ENCODE results near the gene PCLO. TPM values are rescaled to one million over a fixed set of nuclear protein-coding genes. Genes with fewer than 3 reads are reported as not detected.
"Not testable (repeated sequence)": the region's sequence is repeated elsewhere in the genome, so short reads cannot be mapped to it uniquely, and the experiment has no call there.

Gene PCLO
- total and polyA plus RNA-seq, 5 donors from 2014 or later = not detected

DNA sequence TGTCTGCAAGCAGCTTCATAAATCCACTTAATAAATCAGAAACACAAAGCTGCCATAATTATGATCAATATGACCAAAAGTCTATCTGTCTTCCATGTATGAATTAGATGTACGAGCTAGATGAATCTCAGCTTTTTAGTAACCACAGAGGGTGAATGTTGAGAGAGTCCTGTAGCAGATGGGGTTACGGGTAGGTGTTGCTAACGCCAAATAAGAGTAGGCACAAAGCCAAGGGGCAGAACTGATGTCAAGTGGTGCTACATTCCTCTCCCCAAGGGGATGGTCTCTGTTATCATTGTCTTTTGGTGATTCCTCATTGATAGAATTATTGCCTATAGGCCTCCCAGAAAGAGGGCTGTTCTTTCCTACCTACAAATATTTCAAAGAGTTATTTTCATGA is 257.8 kb downstream of the PCLO start:
- no peaks in the 10 kb centered on the region for H3K4me1 Mint-ChIP-seq
- Histone ChIP-seq H3K27ac (ENCODE audit: insufficient read depth, low read length, poor library complexity, severe bottlenecking) (no peak overlapping the region), H3K4me1 (ENCODE audit: control insufficient read depth, insufficient read depth, low read length, poor library complexity, severe bottlenecking) (no peaks in the 10 kb centered on the region), H3K36me3 (ENCODE audit: control insufficient read depth, insufficient read depth, low read length) (no peaks in the 10 kb centered on the region), H3K4me3 (ENCODE audit: low read depth, low read length) (no peak overlapping the region), H3K27me3 (ENCODE audit: control insufficient read depth, insufficient read depth, low read length) (no peaks in the 10 kb centered on the region), H3K9me3 (ENCODE audit: control insufficient read depth in 2 of 2, low read length in 2 of 2) (no peaks in the 10 kb centered on the region)
- ATAC-seq (ENCODE audit: low read depth in 2 of 2) (no peak), DNase-seq (no peak)
- H3K27me3 Mint-ChIP-seq = no peaks in the 10 kb centered on the region
- H3K36me3 Mint-ChIP-seq = no peaks in the 10 kb centered on the region
- no peak overlapping the region for H3K4me3 Mint-ChIP-seq
- no peak overlapping the region for H3K27ac Mint-ChIP-seq
- peaks cover 0 to 18% (median 4%) of the 10 kb centered on the region in 7 donors for H3K9me3 Mint-ChIP-seq

GRCh38 chr7:82901098-82901497 is 261.6 kb downstream of the PCLO start:
- H3K36me3 ChIP-seq (ENCODE audit: control insufficient read depth, insufficient read depth, low read length); H3K27me3 ChIP-seq (ENCODE audit: control insufficient read depth, insufficient read depth, low read length); H3K27ac ChIP-seq (ENCODE audit: insufficient read depth, low read length, poor library complexity, severe bottlenecking); H3K4me1 ChIP-seq (ENCODE audit: control insufficient read depth, insufficient read depth, low read length, poor library complexity, severe bottlenecking); H3K36me3 Mint-ChIP-seq; H3K9me3 Mint-ChIP-seq; ATAC-seq (ENCODE audit: low read depth in 2 of 2); H3K4me3 Mint-ChIP-seq; H3K4me3 ChIP-seq (ENCODE audit: low read depth, low read length); DNase-seq; H3K27ac Mint-ChIP-seq; H3K27me3 Mint-ChIP-seq; H3K4me1 Mint-ChIP-seq; H3K9me3 ChIP-seq (ENCODE audit: control insufficient read depth in 2 of 2, low read length in 2 of 2): not testable (repeated sequence)

DNA sequence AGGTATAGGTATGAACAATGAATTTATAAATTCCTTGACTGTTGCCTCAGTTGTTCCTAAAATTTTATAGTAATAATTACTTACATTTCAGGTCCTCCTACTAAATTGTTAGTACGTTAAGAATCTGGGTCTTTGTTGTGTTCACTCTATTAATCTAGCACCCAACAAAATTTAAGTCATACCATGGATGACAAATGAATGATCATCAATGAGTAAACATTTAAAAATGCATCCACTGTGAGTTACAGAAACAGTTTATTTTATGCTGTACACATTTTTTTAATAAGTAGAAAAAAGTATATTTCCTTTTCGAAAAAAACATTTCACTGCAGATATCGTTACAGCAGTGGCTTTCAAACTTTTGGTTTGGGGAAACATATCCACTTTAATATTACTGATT is 265.2 kb downstream of the PCLO start:
- ATAC-seq (ENCODE audit: low read depth in 2 of 2) (no peak), DNase-seq (no peak)
- Histone ChIP-seq H3K27ac (ENCODE audit: insufficient read depth, low read length, poor library complexity, severe bottlenecking) (no peak overlapping the region), H3K4me3 (ENCODE audit: low read depth, low read length) (no peak overlapping the region), H3K36me3 (ENCODE audit: control insufficient read depth, insufficient read depth, low read length) (no peaks in the 10 kb centered on the region), H3K27me3 (ENCODE audit: control insufficient read depth, insufficient read depth, low read length) (no peaks in the 10 kb centered on the region), H3K9me3 (ENCODE audit: control insufficient read depth in 2 of 2, low read length in 2 of 2) (no peaks in the 10 kb centered on the region), H3K4me1 (ENCODE audit: control insufficient read depth, insufficient read depth, low read length, poor library complexity, severe bottlenecking) (no peaks in the 10 kb centered on the region)
- no peaks in the 10 kb centered on the region for H3K27me3 Mint-ChIP-seq
- H3K4me1 Mint-ChIP-seq = no peaks in the 10 kb centered on the region
- no peaks in the 10 kb centered on the region for H3K36me3 Mint-ChIP-seq
- H3K9me3 Mint-ChIP-seq = peaks cover 0 to 6% (median 3%) of the 10 kb centered on the region in 7 donors
- H3K27ac Mint-ChIP-seq = no peak overlapping the region
- H3K4me3 Mint-ChIP-seq = no peak overlapping the region

DNA sequence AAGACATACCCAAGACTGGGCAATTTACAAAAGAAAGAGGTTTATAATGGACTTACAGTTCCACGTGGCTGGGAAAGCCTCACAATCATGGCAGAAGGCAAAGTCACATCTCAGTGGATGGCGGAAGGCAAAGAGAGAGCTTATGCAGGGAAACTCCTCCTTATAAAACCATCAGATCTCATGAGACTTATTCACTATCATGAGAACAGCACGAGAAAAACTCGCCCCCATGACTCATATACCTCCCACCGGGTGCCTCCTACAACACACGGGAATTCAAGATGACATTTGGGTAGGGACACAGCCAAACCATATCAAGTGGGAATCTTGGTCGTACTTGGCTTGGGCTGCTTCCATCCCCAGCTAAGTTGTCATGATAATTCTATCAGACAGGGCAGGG is 268.3 kb downstream of the PCLO start:
- not testable (repeated sequence) for H3K9me3 Mint-ChIP-seq; H3K4me1 ChIP-seq (ENCODE audit: control insufficient read depth, insufficient read depth, low read length, poor library complexity, severe bottlenecking); H3K4me3 ChIP-seq (ENCODE audit: low read depth, low read length); DNase-seq; H3K27ac ChIP-seq (ENCODE audit: insufficient read depth, low read length, poor library complexity, severe bottlenecking); H3K27me3 Mint-ChIP-seq; ATAC-seq (ENCODE audit: low read depth in 2 of 2); H3K4me1 Mint-ChIP-seq; H3K36me3 Mint-ChIP-seq; H3K27me3 ChIP-seq (ENCODE audit: control insufficient read depth, insufficient read depth, low read length); H3K9me3 ChIP-seq (ENCODE audit: control insufficient read depth in 2 of 2, low read length in 2 of 2); H3K4me3 Mint-ChIP-seq; H3K36me3 ChIP-seq (ENCODE audit: control insufficient read depth, insufficient read depth, low read length); H3K27ac Mint-ChIP-seq

DNA sequence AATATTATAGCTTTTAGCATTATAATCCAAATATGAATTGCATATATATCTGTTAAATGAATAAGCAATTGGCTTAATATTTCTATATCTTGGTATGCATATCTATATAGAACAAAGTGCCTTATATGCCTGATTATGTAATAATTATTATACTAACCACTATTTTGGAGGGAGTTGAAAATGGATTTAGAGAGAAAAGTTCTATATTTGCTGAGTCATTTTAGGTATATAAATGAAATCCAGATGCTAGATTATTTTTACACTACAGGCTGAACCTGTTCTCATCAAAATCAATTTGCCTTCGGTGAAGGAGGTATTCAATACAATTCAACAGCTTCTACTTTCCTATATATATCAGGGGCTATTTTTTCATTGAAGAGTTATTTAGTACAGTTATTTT is 276.4 kb downstream of the PCLO start:
- peaks cover 0 to 2% of the 10 kb centered on the region in 2 experiments for H3K9me3 ChIP-seq (ENCODE audit: control insufficient read depth in 2 of 2, low read length in 2 of 2)
- Mint-ChIP-seq H3K9me3 (peaks cover 0 to 17% (median 1%) of the 10 kb centered on the region in 7 donors), H3K4me1 (no peaks in the 10 kb centered on the region), H3K4me3 (no peak overlapping the region), H3K27me3 (no peaks in the 10 kb centered on the region), H3K27ac (no peak overlapping the region), H3K36me3 (no peaks in the 10 kb centered on the region)
- DNase-seq (no peak), ATAC-seq (ENCODE audit: low read depth in 2 of 2) (no peak)
- H3K4me1 ChIP-seq (ENCODE audit: control insufficient read depth, insufficient read depth, low read length, poor library complexity, severe bottlenecking) = no peaks in the 10 kb centered on the region
- no peak overlapping the region for H3K4me3 ChIP-seq (ENCODE audit: low read depth, low read length)
- H3K27me3 ChIP-seq (ENCODE audit: control insufficient read depth, insufficient read depth, low read length) = no peaks in the 10 kb centered on the region
- no peaks in the 10 kb centered on the region for H3K36me3 ChIP-seq (ENCODE audit: control insufficient read depth, insufficient read depth, low read length)
- H3K27ac ChIP-seq (ENCODE audit: insufficient read depth, low read length, poor library complexity, severe bottlenecking) = no peak overlapping the region

GRCh38 chr7:82865856-82866255 is 296.8 kb downstream of the PCLO start:
- peaks cover under 1 to 8% (median 4%) of the 10 kb centered on the region in 7 donors for H3K9me3 Mint-ChIP-seq
- H3K36me3 ChIP-seq (ENCODE audit: control insufficient read depth, insufficient read depth, low read length) = no peaks in the 10 kb centered on the region
- ATAC-seq (ENCODE audit: low read depth in 2 of 2) (no peak), DNase-seq (no peak)
- no peak overlapping the region for H3K4me3 Mint-ChIP-seq
- H3K27me3 ChIP-seq (ENCODE audit: control insufficient read depth, insufficient read depth, low read length) = no peaks in the 10 kb centered on the region
- no peak overlapping the region for H3K4me3 ChIP-seq (ENCODE audit: low read depth, low read length)
- no peaks in the 10 kb centered on the region for H3K4me1 ChIP-seq (ENCODE audit: control insufficient read depth, insufficient read depth, low read length, poor library complexity, severe bottlenecking)
- H3K27ac ChIP-seq (ENCODE audit: insufficient read depth, low read length, poor library complexity, severe bottlenecking) = no peak overlapping the region
- peaks cover 3 to 6% of the 10 kb centered on the region in 2 experiments for H3K9me3 ChIP-seq (ENCODE audit: control insufficient read depth in 2 of 2, low read length in 2 of 2)
- H3K36me3 Mint-ChIP-seq = no peaks in the 10 kb centered on the region
- no peaks in the 10 kb centered on the region for H3K4me1 Mint-ChIP-seq
- no peaks in the 10 kb centered on the region for H3K27me3 Mint-ChIP-seq
- no peak overlapping the region for H3K27ac Mint-ChIP-seq

- Histone ChIP-seq H3K27ac (ENCODE audit: insufficient read depth, low read length, poor library complexity, severe bottlenecking) (no peak overlapping the region), H3K4me3 (ENCODE audit: low read depth, low read length) (no peak overlapping the region), H3K36me3 (ENCODE audit: control insufficient read depth, insufficient read depth, low read length) (no peaks in the 10 kb centered on the region), H3K4me1 (ENCODE audit: control insufficient read depth, insufficient read depth, low read length, poor library complexity, severe bottlenecking) (no peaks in the 10 kb centered on the region), H3K9me3 (ENCODE audit: control insufficient read depth in 2 of 2, low read length in 2 of 2) (peaks cover 4 to 6% of the 10 kb centered on the region in 2 experiments), H3K27me3 (ENCODE audit: control insufficient read depth, insufficient read depth, low read length) (no peaks in the 10 kb centered on the region)
- no peaks in the 10 kb centered on the region for H3K27me3 Mint-ChIP-seq
- no peak overlapping the region for H3K27ac Mint-ChIP-seq
- H3K36me3 Mint-ChIP-seq = no peaks in the 10 kb centered on the region
- H3K4me3 Mint-ChIP-seq = no peak overlapping the region
- ATAC-seq (ENCODE audit: low read depth in 2 of 2) (no peak), DNase-seq (no peak)
- peaks cover 0 to 12% (median 6%) of the 10 kb centered on the region in 7 donors for H3K9me3 Mint-ChIP-seq
- H3K4me1 Mint-ChIP-seq = no peaks in the 10 kb centered on the region
Observed at GRCh38 chr7:82859106-82859850, 303.4 kb downstream of the PCLO start.

GRCh38 chr7:82851121-82851520 is 311.6 kb downstream of the PCLO start:
- Histone ChIP-seq H3K27me3 (ENCODE audit: control insufficient read depth, insufficient read depth, low read length) (no peaks in the 10 kb centered on the region), H3K4me3 (ENCODE audit: low read depth, low read length) (no peak overlapping the region), H3K4me1 (ENCODE audit: control insufficient read depth, insufficient read depth, low read length, poor library complexity, severe bottlenecking) (no peaks in the 10 kb centered on the region), H3K36me3 (ENCODE audit: control insufficient read depth, insufficient read depth, low read length) (no peaks in the 10 kb centered on the region), H3K27ac (ENCODE audit: insufficient read depth, low read length, poor library complexity, severe bottlenecking) (no peak overlapping the region), H3K9me3 (ENCODE audit: control insufficient read depth in 2 of 2, low read length in 2 of 2) (peaks cover 0 to 4% of the 10 kb centered on the region in 2 experiments)
- peaks cover 0 to 14% (median 6%) of the 10 kb centered on the region in 7 donors for H3K9me3 Mint-ChIP-seq
- no peak for DNase-seq
- no peaks in the 10 kb centered on the region for H3K27me3 Mint-ChIP-seq
- no peak for ATAC-seq (ENCODE audit: low read depth in 2 of 2)
- H3K4me3 Mint-ChIP-seq = no peak overlapping the region
- no peak overlapping the region for H3K27ac Mint-ChIP-seq
- H3K4me1 Mint-ChIP-seq = no peaks in the 10 kb centered on the region
- H3K36me3 Mint-ChIP-seq = no peaks in the 10 kb centered on the region
